GM21717 (cell line): ENCODE measurements around the gene FZR1.
"Not testable (repeated sequence)": the region's sequence is repeated elsewhere in the genome, so short reads cannot be mapped to it uniquely, and the experiment has no call there.

ENCODE experiments used
- ATAC-seq: cut with Tn5 transposase; IDR thresholded peaks from one replicate; pipeline ENCODE4 v1.9.1; 2021; ENCODE audit warnings: mild to moderate bottlenecking, moderate library complexity; ENCODE audit not compliant: unreplicated experiment

The FZR1 gene

GRCh38 chr19:3544058-3544376 lies 37.9 kb downstream of the FZR1 start:
- ATAC-seq, result no peak

- no peak for ATAC-seq
These were observed 38.9 kb downstream of the FZR1 start for GRCh38 chr19:3544742-3545668.

GRCh38 chr19:3545669-3546034 lies 39.5 kb downstream of the FZR1 start:
- ATAC-seq, result no peak

- no peak for ATAC-seq
These were observed 40.0 kb downstream of the FZR1 start for GRCh38 chr19:3546119-3546518.

GRCh38 chr19:3547301-3547731 lies 41.2 kb downstream of the FZR1 start:
- no peak for ATAC-seq

- no peak for ATAC-seq
These were observed 41.7 kb downstream of the FZR1 start for GRCh38 chr19:3547767-3548282.

- ATAC-seq, result no peak
These were observed 42.5 kb downstream of the FZR1 start for GRCh38 chr19:3548606-3549005.

GRCh38 chr19:3549816-3550215 lies 43.7 kb downstream of the FZR1 start:
- ATAC-seq, result no peak

- no peak for ATAC-seq
These were observed 45.1 kb downstream of the FZR1 start for GRCh38 chr19:3550947-3551791.

- ATAC-seq, result no peak
These were observed 45.6 kb downstream of the FZR1 start for GRCh38 chr19:3551792-3552095.

GRCh38 chr19:3554254-3555083 lies 48.4 kb downstream of the FZR1 start:
- no peak for ATAC-seq

GRCh38 chr19:3555653-3556422 lies 49.7 kb downstream of the FZR1 start:
- no peak for ATAC-seq

GRCh38 chr19:3556423-3556977 lies 50.4 kb downstream of the FZR1 start:
- no peak for ATAC-seq

GRCh38 chr19:3556978-3557460 lies 50.9 kb downstream of the FZR1 start:
- ATAC-seq, result peak; percentile 24

- ATAC-seq, result peak; percentile 72
These were observed 51.5 kb downstream of the FZR1 start, which contains the start of gene MFSD12 for GRCh38 chr19:3557461-3558248. Gene MFSD12 (minus strand): TSS chr19:3557586. CDS start chr19:3557403, 183 bp downstream.

GRCh38 chr19:3563709-3564524 lies 57.8 kb downstream of the FZR1 start:
- ATAC-seq, result no peak

- ATAC-seq, result no peak
These were observed 59.0 kb downstream of the FZR1 start for GRCh38 chr19:3565139-3565538.

- not testable (repeated sequence) for ATAC-seq
These were observed 63.9 kb downstream of the FZR1 start for GRCh38 chr19:3570042-3570441.
